Activated CD4-positive, alpha-beta T cell treated with anti-CD3 and anti-CD28 coated beads for 4 hours (primary cell): ENCODE results near the gene SP6.

ENCODE experiments used
- DNase-seq, 2 donors: peaks; one replicate each; pipeline ENCODE4 v3.0.0-alpha.2; 2020

The SP6 gene

DNA sequence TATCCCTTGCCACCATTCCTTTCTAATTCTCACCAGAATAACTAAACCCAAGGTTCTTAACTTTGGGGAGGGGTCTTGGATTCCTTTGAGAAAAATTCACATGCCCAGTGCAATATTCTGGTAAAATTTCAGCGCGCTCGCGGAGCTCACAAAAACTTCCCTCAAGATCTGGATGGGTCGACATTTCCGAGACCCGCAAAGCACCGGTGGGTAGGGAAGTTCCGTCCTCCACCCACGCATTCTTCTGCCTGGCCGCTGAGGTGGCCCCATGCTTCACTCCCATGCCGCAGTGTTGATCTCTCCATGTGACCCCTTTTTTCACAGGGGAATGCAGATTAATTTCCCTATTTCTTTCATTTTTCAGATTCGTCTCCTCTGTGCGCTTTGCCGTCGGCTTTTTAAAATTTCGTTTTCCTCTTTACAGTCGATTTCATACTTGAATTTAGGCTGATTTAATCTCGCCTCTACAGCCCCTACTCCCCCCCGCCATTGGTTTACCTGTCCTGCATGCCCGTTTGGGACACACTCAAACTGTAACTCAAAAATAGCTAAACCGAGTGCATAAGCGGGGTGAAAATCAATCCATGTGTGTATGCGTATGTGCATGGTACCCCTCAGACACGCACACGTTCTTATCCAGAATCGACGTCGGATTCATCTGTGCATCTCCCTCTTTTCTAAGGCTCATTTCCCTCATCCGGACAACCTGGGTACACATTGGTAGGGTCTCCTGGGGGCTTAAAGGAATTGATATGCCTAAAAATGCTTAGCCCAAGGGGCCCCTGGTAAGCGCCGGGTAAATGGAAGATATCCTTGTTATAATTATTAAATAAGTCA is 1.4 kb upstream of the SP6 start:
- DNase-seq, result no peak

DNA sequence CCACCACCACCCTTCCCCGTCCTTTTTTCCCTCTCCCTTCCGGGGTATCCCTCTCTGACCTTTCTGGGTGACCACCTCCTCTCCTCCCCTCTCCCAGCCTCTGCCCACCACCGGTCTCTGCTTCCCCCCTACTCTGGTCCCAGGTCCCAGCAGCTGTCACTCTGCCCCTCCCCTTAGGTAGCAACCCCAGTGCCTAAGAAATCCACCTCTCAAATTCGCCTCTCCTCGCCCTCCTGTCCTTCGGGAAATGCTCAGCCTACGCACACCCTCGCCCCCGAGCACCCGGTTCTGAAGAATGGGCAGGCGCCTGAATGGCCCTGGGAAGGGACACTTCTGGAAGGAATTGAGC is 775 bp upstream of the SP6 start:
- no peak for DNase-seq

DNA sequence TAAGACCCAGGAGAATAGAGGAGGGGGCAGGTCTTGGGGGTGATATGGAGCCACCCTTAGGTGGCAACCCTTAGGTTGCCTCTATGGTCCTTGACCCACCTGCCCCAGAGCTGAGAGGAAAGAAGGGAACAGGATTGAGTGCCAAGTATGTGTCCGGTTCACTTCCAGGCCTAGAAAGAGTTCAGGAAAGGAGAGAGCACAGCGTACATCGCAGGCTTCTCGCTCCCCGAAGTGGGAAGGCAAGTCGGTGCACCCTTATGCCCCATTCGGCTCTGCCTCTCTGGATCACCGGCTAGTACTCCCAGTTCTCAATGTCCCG is 631 bp downstream of the SP6 start:
- no peak for DNase-seq

DNA sequence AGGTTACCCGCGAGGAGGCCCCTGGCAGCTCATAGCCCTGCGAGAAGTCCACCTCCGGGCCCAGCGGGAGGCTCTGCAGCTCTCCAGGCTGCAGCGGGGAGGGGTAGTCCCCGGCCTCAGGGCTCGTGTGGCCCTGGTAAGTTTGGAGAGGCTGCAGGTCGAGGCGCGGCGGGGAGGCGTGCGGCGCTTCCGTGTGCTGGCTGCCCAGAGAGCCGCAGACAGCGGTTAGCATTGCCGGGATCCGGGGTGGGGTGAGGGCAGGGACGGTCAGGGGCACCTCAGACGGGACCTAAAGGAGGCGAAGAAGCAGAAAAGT is 2.8 kb downstream of the SP6 start:
- DNase-seq, result no peak

DNA sequence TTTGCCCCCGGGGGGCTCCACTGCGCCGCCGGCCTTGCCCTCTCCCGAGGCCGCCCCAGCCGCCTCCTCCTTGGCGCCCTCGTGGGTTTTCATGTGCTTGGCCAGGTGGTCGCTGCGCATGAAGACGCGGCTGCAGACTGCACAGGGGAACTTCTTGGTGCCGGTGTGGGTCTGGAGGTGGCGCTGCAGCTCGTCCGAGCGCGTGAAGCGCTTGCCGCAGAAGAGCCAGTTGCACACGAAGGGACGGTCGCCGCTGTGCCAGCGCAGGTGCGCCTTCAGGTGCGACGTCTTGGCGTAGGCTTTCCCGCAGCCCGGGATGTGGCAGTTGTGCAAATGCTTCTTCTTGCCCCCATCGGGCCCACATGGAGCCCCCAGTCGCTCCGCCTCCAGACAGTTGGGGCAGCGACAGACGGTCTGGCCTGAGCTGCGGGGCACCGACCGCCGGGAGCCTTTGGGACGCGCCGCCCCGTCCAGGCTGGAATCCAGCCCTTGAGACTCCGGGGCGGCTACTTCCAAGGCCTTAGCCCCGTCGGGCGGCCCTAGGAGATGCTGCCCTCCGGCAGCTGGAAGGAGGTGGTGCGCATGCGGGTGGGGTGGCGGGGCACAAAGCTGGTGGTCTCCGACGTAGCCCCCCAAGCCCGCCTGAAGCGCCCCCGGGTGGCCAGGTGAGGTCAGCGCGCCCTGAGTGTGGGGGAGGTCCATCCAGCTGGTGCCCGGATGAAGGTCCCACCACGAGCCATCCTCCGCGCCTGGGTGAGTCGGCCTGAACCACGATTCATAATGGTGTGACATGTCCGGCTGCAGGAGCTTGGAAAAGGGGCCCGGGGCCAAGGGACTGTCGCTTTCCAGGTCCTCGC is 3.4 kb downstream of the SP6 start:
- no peak for DNase-seq

DNA sequence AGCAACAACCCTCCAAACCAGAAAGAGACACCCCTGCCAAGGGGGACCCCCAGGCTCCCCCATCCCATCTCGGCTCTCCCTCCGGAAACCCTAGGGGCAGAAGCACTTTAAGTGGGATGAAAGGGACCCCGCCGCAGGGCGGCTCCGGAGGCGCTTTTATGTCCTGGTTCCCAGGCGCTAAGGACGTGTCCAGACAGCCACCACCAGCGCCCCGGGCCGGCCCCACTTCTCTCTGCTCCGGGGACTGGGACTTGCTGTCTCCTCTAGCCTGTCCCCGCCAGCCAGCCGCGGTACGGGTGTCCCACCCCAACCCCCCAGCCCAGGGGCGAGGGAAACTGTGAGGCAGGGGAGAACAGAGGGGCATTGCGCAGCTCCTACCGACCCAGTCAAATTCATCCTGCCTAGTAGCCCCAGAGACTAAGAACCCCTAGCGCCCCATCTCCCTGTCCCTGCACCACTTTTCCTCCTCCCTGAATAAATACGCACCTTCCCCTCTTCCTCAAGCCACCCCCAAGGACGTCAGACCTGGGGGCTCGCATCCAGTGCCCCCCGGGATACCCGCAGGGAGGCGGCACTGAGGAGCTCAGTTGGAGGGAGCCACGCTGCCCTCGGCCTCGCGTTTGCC is 4.1 kb downstream of the SP6 start:
- no peak for DNase-seq

DNA sequence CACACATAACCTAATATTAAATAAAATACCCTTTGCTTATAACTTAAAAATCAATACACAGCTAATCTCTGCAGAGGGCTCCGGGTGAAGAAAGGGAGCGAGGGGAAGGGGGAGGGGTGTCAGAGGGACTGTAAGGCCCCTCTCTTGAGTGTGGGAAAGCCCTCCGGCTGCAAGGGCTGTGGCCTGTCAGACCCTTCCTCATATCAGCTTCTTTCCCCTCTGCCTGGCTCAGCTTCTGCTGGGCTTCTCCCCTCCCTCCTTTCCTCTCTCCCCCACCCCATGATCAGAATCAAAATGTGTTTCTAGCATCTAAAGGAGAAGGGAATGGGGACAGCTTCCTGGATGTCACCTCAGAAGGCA is 5.3 kb downstream of the SP6 start:
- DNase-seq, result no peak

DNA sequence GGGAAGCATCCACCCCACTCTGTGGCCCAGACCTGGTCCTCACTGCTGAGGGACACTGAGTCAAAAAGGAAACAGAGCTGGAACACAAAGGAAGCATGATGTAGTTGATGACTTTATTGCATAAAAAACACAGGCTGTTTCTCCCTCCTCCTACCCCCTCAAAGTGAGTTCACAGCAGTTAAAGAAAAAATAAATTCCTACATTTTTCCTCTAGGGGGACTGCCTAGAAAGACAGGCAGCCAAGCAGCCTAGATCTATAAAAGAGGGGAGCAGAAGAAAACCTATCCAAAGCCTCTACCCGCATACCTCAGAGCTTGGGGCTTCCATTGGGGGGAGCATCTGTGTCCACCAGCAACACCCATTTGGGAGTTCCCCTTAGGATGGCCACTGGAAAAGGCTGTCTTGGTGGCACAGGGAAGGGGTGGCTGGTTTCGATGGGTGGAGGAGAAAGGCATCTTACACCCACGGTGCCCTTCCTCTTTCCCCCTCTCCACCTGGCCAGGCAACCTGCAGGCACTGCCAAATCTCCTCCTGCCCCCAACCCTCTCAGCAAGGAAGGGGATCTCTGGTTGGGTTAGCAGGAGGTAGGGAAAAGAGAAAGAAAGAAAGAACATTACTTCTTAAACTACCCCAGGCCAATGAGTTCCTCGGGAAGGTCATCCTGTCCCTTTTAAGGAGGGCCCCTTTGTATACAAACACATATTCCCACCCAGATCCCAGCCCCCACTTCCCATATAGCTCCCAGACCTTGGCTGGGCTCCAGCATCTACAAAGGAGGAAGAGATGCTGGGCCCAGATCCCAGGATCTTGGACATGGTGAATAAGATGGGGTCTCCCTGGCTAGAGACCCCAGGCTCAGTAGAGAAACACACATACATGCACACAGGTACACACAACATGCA is 5.9 kb downstream of the SP6 start:
- no peak for DNase-seq

DNA sequence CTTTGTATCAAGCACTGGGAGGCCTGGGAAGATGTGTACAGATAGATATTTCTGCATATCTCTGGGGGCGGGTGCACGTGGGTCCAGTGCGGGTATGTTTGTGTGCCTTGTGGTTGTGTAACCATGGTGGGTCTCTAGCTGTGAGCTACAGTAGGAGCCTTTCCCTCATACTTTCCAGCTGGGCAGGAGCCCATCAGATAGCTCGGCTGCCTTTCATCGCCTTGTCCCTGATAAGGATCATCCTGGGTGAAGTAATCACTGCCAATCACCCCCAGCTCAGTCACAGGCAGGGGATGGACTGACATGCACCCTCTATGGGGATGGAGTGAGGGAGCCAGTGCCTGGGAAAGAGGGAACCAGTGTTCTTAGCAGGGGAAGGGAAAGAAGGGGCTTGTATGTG is 6.7 kb downstream of the SP6 start:
- DNase-seq, result no peak

DNA sequence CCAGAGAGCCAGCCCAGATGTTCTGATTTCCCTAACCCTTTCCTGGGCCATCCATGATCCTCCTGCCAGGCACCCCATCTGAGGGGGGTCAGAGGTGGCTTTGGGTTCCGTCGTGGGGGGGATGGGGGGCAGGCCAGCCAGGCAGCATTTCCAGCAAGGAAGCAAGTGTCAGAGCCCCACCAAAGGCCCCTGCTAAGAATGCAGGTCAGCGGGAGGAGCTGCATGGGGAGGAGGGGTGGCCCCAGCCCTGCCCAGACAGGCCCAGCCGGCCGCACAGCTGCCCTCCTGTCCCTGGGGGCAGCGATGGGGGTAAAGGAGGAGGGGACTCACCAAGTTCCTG is 7.6 kb downstream of the SP6 start:
- DNase-seq, result no peak

DNA sequence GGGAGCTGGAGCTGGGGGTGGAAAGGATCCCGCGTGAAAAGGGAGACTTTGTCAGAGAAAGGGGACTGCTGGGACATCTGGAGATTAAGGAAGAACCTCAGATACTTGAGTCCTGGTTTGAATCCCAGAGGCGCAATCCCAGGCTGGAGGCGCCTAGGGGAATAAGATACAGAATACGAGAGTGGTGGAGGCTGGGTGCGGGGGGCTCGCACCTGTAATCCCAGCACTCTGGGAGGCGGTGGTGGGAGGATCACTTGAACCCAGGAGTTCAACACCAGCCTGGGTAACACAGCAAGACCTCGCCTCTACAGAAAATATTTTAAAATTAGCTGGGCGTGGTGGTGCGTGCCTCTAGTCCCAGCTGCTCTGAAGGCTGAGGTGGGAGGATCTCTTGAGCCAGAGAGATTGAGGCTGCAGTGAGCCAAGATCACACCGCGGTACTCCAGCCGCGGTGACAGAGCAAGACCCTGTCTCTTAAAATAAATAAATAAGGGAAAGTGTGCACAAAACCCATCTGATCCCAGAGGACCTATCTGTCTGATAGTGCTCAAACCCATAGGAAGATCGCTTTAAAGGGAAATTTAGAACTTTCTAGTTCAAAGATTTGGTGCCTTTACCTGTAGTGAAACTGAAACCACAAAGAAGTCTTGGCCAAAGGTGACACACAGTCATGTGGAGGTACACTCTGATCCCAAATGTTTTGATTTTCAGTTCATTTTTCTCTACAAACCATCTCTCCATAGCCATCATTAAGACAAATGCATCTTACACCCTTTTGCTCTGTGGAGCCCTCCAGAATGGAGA is 9.3 kb downstream of the SP6 start:
- DNase-seq, result no peak

DNA sequence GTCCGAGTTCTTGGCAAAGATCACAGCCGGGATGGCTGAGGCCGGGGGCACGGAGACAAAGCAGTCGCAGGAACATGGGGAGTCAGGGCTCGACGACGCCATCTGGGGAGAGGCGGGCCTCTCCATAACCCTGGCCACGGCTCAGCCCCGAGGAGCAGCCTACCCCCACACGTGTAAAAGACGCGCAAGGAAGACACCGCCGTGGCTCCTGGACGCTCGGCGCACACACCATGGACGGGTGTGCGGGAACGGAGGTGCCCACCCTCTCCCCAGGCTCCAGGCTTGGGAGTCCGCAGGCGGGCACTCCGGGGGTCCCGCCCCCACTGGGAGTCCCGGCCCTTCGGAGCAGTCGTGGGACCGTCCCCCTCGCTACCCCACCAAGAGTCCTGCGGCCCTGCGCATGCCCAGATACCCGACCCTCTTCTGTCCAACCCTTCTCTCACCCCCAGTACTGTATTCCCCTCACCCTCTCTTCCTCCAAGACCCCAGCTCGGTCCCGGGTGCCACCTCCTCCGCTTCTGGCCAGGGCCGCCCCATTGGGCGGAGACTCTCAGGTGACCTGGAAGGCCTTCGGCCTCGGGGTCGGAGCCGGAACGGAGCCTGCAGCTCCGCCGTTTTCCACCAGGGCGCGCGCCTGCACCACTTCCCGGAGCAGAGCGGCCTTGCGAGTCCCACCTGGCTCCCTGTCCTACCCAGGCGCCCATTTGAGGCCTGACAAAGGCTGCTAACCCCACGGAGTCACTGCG is 10.0 kb downstream of the SP6 start, which contains the start of gene SCRN2:
SCRN2 (minus strand) TSS at position 532 of the 746 bp plus-strand sequence; CDS start at position 102, 430 bp downstream.
- peak; percentile 80 to 81 for DNase-seq

DNA sequence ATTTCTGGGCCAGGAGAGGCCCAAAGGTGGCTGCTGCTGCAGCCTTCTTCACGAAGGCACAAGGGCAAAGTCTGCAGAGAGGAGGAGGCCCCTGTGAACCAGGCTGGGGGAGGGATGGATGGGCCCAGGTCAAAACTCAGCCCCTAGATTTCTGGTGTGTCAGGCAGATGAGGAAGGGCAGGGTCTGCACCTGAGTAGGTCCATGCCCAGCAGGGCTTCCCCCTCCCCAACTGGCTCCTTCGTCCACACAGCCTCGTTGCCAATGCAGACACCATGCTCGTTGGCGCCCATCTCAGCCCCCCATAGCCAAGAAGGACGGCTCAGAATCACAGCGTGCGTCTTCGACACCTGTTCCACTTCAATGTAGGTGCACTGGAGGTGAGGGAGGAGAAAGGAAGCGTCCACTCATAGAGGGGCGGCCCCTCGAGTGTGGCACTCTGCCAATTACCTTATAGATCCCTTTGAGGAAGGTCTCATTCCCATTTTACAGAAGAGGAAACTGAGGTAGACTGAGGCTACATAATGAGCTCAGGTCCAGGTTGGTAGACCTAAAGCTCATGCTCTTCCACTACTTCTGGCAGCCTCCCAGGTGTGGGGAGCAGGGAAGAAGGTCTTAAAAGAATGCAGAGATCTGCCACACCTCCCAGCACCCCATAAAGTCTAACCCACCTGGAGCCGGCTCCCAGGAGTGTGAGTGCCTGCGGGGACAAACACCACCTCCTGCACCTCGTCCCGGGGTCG is 10.8 kb downstream of the SP6 start:
- no peak for DNase-seq

DNA sequence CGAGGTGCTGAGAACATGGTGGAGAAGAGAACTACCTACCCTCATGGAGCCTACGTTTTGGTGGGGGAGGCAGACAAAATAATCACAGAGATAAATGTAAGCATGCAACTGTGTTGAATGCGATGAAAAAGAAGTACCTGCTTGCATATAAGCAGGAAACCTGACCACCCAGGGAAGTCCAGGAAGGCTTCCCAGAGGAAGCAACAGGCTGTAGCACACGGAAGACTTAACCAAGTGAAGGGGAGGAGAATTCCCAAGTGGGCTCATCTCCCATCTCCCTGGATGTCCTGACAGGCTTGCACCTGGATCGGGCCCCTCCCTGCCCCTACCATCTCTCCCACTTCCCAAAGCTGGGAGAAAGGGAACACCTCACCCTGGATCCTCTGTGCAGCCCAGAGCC is 11.9 kb downstream of the SP6 start:
- no peak for DNase-seq

DNA sequence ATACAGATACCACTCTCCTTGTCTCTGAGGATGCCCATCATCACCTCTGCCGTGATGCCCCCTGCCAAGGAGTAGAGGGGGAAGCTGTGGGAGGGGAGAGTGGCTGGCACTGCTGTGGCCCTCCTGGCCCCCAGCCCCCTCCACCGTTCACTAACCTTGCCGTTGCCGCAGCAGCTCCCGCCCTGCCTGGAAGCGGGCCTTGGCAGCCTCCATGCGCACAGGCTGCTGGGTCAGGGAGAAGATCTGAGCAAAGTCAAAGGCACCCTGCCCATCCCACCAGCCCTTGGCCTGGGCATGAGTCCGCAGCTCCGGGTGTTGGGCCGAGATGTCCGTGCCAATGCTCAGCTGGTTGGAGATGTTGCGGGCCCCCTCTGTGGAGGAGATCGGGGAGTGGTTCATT is 12.3 kb downstream of the SP6 start:
- DNase-seq, result no peak

DNA sequence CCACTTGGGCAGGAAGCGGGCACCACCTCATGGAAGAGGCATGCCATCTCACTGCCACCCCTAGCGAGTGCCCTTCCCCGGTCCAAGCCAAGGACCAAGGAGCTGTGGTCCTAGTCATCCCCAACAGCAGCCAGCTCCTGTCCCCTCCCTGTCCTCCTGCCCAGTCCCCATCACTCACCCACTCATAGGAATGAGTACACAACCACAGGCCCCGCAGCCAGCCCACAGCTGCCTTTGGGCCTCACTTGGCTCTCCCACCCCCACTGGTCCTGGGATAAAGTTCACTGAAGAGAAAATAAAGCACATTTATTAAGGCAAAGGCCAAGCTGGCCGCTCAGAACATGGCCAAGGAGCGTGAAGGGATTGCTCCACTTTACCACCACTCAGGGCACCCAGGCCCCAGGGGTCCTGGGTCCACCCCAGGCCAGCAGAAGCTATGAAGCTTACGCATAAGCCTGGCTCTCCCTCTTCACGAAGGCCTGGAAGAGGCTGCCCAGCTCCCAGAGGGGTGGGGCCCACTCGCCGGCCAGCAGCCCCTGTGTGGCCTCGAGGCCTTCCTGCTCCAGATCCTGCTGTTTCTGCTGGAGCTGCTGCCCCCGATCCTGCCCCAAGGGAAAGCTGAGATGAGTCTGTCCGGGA is 13.4 kb downstream of the SP6 start:
- DNase-seq, result no peak

DNA sequence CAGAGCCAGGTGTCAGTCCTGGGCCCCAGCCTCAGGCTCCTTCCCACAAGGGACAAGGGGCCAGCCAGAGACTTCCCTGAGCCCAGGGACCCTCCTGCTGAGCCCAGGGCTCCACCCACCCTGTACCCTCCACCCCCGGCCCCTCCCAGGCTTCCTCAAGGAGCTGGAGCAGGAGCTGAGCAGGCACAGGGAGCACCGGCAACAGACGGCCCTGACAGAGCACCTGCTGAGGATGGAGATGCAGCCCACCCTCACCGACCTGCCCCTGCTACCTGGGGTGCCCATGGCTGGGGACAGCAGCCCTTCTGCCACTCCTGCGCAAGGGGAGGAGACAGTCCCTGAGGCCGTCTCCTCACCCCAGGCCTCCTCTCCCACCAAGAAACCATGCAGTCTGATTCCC is 14.4 kb downstream of the SP6 start:
- no peak for DNase-seq

DNA sequence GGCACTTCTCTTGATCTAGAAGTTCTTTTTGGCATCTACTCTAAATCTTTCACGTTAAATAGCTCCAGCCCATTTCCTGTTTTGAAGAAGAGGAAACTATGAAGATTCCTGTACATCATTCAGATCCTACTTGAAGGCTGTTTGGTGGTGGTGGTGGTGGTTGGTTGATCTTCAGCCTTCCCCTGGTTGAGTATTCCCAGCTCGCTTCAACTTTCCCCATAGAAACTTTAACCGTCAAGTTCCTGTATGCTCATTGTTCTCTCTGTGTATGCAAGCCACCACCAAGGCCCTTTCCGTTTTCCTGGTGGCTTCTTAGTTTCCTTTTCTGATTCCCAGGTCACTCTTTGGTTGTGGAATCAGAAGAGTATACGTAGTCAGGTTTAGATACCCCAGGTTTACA is 16.2 kb downstream of the SP6 start:
- no peak for DNase-seq

DNA sequence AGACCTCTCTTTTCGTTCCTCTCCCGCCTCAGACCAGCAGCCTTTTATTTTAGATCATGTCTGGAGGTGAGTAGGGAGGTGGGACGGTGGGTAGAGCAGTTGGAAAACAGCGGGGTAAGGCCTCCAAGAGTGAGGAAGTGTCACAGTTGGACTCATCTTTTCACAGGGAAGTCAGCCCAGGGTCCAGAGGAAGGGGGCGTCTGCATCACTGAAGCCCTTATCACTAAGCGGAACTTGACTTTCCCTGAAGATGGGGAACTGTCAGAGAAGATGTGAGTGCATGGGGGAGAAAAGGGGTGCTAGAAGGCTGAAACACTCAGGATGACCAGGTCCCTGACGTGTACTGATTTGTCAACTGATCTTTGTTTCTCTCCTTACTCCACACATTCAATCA is 19.0 kb downstream of the SP6 start:
- no peak for DNase-seq
